Stimulated activated CD8-positive, alpha-beta memory T cell treated with anti-CD3 and anti-CD28 coated beads, Interleukin-15, amount 100 ng/mL, for 1 hour (primary cell): ENCODE results near the gene FNDC11.

ENCODE experiments used
- DNase-seq: peaks from one replicate; pipeline ENCODE4 v3.0.0-alpha.2; 2020; ENCODE audit warnings: low read depth

FNDC11 gene

GRCh38 chr20:63525185-63525584 lies 28.8 kb upstream of the FNDC11 start:
- DNase-seq = no peak

GRCh38 chr20:63525971-63526370 lies 28.0 kb upstream of the FNDC11 start:
- DNase-seq = no peak

- DNase-seq = no peak
Observed at GRCh38 chr20:63527184-63527583, 26.8 kb upstream of the FNDC11 start.

DNA sequence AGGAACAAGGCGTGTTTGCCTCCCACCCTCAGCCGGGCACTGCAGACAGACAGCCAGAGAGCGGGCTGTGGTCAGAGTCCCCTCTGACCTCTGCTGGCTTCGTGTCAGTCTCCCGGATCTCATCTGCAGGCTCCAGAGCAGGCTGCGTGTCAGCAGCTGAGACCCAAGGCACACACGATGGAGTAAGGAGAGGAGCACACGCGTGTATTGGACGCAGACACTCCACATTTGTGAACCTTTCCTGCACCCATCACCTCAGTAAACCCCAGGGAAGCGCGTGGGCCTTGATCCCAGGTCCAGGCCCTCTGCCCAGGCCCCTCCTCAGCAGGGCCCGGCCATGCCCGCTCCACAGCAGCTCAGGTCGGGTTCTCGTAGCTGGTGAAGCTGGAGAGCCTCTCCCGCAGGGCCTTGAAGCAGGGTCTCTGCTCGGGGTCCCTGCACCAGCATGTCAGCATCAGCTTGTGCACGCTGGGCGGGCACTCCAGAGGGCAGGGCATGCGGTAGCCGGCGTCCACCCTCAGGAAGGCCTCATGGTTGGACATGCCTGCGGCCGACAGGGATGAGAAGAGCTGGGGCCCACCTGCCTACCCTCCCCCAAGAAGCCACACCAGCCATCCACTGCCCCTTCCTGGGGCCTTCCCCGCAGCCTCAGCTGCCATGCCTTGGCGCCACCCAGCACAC lies 24.6 kb upstream of the FNDC11 start:
- no peak for DNase-seq

DNA sequence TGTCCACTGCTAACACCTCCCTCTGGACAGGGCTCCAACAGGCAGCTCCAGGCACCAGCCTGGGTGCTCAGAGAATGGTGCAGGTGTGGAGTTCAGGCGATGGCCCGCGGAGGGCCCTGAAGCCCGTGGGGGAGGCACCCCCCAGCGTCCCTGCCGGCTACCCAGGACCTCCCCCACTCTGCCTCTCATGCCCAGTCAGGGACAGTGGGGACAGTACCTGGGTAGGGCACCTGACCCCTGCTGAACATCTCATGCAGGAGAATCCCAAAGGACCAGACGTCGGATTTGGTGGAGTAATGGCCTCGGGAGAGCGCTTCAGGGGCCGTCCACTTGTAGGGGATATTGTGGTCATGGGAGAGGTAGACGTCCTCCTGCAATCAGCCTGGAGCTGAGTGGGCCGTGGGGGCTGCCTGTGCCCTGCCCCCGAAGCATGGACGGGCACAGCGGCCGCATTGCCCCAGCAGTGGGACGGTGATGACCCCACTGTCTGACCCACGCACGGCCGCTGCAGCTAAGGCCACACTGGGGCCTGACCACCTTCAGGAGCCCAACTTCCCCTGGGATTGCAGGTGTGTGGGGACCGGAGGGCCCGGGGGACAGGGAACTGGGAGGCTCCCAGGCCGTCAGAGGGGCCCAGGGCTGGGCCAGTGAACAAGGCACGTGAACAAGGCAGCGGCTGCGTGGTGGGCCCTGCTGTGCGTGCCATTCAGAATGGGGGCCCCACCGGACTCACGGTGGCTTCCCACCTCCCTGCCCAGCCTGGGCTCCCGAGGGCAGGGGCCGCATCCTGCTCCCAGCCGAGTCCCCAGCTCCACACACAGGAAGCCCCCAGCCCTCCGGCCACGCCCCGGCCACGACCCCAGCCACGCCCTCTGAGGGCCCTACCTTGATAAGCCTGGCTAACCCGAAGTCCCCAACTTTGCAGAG lies 23.8 kb upstream of the FNDC11 start:
- DNase-seq = no peak

GRCh38 chr20:63530788-63531160 lies 23.2 kb upstream of the FNDC11 start:
- DNase-seq = no peak

GRCh38 chr20:63531686-63532448 lies 22.1 kb upstream of the FNDC11 start:
- no peak for DNase-seq

DNA sequence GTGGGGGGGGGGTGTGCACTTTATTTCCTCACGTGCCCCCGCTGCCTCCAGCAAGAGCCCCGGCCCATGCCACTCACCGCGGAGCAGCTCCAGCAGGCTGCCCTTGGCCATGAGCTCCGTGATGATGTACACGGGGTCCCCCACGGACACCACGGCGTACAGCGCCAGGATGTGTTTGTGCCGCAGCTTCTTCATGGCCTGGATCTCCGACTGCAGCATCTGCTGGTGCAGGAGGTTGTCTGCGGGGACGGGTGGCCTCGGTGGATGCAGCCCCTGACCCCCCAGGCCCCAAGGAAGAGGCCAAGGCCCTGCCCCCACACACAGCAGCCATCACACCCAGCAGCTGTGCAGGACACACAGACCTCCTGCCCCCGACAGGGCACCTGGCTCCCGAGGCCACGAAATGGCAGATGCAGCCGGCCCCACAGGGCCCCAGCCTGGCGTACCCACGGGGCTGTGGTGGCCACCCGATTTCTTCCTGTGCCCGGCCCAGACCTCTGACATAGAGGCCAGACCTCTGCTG lies 21.4 kb upstream of the FNDC11 start:
- DNase-seq = no peak

GRCh38 chr20:63533388-63533787 lies 20.6 kb upstream of the FNDC11 start:
- DNase-seq = no peak

DNA sequence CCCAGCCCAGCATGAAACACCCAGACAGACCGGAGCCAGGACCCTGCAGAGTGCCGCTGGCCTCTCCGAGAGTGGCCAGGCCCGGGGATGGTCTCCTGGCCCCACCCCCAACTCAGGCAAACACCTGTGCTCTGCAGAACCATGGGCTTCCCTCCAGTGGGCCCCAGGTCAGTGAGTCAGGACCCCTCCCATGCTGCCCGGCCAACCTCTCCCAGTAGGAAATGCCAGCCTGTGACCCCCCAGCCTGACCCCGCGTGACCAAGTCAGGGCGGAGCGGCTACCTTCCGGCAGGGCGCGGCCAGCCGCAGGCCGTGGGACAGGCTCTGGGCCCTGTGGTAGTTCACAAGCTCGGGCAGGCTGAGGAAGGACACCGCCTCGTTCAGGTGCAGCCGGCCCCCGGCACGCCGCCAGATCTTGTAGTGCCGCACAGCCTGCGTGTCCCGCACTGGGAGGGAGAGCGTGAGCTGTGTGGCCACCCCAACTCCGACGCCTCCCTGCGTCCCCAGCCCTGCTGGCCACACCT lies 20.0 kb upstream of the FNDC11 start:
- DNase-seq = no peak

DNA sequence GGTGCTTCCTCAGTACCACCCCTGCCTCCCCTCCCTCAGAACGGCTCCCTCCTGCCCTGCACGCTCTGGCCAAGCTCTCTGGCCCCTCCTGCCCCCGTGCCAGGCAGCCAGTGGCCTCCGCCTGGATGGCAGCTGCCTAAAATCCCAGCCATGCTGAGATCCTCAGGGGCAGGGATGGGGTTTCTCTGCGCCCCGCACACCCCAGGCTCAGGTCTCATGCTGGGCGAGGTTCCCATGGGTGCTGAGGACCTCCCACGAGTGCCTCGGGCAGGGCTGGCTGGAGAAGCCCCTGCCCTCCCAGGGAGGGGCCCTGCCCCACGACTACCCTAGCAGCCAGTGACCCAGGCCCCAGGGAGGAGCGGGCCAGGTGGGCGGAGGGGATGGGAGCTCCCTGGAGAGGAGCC lies 19.5 kb upstream of the FNDC11 start:
- no peak for DNase-seq

GRCh38 chr20:63534831-63535651 lies 18.9 kb upstream of the FNDC11 start:
- DNase-seq = no peak

GRCh38 chr20:63536241-63536977 lies 17.6 kb upstream of the FNDC11 start:
- no peak for DNase-seq

- DNase-seq = no peak
Observed at GRCh38 chr20:63536997-63537524, 16.9 kb upstream of the FNDC11 start, which contains the start of gene PTK6. Gene PTK6 (minus strand): TSS chr20:63537376. CDS start chr20:63537314, 62 bp downstream.

- DNase-seq = peak; percentile 80
Observed at GRCh38 chr20:63537525-63538203, 16.3 kb upstream of the FNDC11 start.

DNA sequence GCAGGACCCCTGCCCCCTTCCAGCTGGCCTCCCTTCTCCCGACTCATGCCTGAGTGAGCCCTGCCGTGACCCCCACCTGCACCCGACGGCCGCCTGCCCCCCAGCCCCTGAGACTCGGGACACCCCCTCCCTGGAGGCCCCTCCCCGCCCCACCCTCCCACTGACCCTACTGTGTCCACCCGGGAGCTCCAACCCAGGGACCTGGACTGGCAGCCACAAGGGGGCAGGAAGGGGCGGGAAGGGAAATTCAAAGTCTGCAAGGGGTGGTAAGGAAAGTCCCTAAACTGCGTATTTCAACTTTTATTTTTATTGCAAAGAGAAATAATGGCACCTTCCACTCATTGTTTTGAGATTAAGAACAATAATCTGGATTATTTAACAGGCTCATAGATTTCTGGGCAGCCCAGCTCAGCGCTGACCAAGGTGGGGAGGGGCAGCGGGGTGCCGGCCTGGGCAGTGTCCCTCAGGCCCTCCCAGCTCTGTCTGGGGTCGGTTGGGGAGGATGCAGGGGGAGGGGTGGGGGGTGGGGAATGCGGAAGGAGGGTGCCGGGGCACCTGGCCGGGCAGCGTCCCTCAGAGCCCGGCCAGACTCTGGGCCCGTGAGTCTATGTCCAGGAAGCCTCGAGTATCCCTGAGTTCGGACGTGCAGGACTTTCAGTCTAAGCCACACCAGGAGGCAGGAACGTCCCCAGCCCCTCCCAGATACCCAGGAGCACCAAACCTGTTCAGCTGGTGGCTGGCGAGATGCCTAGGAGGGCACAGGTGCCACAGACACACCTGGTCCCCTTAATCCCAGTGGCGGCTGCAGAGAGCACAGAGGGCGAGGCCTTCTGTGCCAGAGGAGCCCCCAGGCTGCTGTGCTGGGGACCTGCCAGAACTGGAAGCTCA lies 15.5 kb upstream of the FNDC11 start:
- no peak for DNase-seq

GRCh38 chr20:63539092-63539430 lies 14.9 kb upstream of the FNDC11 start:
- no peak for DNase-seq
